Uterus (tissue), 4 donors: ENCODE measurements around the gene SH3RF3. TPM values are rescaled to one million over a fixed set of nuclear protein-coding genes. Genes with fewer than 3 reads are reported as not detected.

Source experiments
- DNase-seq, 2 donors: peaks; one replicate each; pipeline ENCODE4 v3.0.0-alpha.2; 2019 to 2020
- H3K27ac ChIP-seq, 2 donors: fragments of 200-600 bp; sonication (generic); 1 replicate in 1 of 2; 2 replicates in 1 of 2; pipeline ENCODE4 v1.5.1; 2016 to 2018
- H3K27me3 ChIP-seq, 2 donors: fragments of 200-600 bp; sonication (generic); one replicate each; pipeline ENCODE4 v1.5.1; 2018 to 2019; ENCODE audit warnings: control low read depth in 1 of 2
- H3K36me3 ChIP-seq, 2 donors: fragments of 200-600 bp; sonication (generic); one replicate each; pipeline ENCODE4 v1.5.1; 2019; ENCODE audit warnings: control low read depth in 1 of 2
- H3K4me1 ChIP-seq, 2 donors: fragments of 200-600 bp; sonication (generic); one replicate each; pipeline ENCODE4 v1.5.1; 2018 to 2019; ENCODE audit warnings: control low read depth in 1 of 2
- H3K4me3 ChIP-seq, 2 donors: fragments of 200-600 bp; sonication (generic); 1 replicate in 1 of 2; 2 replicates in 1 of 2; pipeline ENCODE4 v1.5.1; 2018 to 2019; ENCODE audit warnings: mild to moderate bottlenecking in 1 of 2
- H3K9me3 ChIP-seq, 2 donors: fragments of 200-600 bp; sonication (generic); one replicate each; pipeline ENCODE4 v1.5.1; 2019; ENCODE audit warnings: control low read depth in 1 of 2
- POLR2A ChIP-seq, 2 donors: fragments of 450-650 bp; IDR thresholded peaks; one replicate each; pipeline ENCODE4 v1.6.1; 2016; ENCODE audit warnings: antibody characterized with exemption in 2 of 2, mild to moderate bottlenecking in 1 of 2, moderate library complexity in 1 of 2
- intact Hi-C: fragments of 100-400 bp; cut with DNase I; formaldehyde crosslinking; loops from one replicate; pipeline ENCODE4 v1.15.1; 2023; ENCODE audit warnings: low total_unique reads
- total RNA-seq, 4 donors: library from RNA; depleted of rRNA in 3 of 4; stranded (reverse); fragments of >200 nt in 3 of 4; gene quantifications; one replicate each; pipeline versions ENCODE4 v1.1.0 to v1.2.4, GENCODE V29; 2014 to 2023
- TF ChIP-seq, protein P1 (sequence below), 4 experiments: fragments of 200-600 bp in 2 of 4; fragments of 450-650 bp in 2 of 4; sonication (generic) in 2 of 4; IDR thresholded peaks; one replicate each; pipeline ENCODE4 v1.5.1; 2016 to 2019; ENCODE audit warnings: antibody characterized with exemption in 4 of 4, mild to moderate bottlenecking in 2 of 4, moderate library complexity in 1 of 4
- donor health status: DM: yes; HTN: yes; CAD: no.

The SH3RF3 gene
- total RNA-seq, 4 donors from 2014 or later: 5.1 to 10.2 (median 8.7) TPM; not detected in 1

DNA sequence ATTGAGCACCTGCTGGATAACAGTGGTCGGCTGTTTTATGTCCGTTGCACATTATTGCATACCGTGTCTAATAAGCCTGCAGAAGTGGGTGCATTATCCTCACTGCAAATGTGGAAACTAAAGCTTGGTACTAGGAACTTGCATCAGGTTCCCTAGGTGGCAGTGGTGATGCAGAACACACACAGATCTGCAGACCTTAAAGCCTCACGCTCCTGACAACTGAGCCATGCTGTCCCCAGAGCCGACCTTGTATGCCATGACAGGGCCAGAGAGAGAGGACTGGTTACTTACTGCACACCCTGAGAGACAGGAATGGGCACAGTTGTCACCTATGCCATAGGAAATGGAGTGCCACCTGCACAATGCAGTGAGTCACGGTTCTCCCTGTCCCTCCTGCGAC lies 151.8 kb downstream of the SH3RF3 start:
- no peak for TF ChIP-seq POLR2A (IDR thresholded peaks at IDR 0.05)
- TF ChIP-seq, protein P1, sequence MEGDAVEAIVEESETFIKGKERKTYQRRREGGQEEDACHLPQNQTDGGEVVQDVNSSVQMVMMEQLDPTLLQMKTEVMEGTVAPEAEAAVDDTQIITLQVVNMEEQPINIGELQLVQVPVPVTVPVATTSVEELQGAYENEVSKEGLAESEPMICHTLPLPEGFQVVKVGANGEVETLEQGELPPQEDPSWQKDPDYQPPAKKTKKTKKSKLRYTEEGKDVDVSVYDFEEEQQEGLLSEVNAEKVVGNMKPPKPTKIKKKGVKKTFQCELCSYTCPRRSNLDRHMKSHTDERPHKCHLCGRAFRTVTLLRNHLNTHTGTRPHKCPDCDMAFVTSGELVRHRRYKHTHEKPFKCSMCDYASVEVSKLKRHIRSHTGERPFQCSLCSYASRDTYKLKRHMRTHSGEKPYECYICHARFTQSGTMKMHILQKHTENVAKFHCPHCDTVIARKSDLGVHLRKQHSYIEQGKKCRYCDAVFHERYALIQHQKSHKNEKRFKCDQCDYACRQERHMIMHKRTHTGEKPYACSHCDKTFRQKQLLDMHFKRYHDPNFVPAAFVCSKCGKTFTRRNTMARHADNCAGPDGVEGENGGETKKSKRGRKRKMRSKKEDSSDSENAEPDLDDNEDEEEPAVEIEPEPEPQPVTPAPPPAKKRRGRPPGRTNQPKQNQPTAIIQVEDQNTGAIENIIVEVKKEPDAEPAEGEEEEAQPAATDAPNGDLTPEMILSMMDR (IDR thresholded peaks at IDR 0.05): no peak
- intact Hi-C loops: no loop called here
- DNase-seq: no peak

DNA sequence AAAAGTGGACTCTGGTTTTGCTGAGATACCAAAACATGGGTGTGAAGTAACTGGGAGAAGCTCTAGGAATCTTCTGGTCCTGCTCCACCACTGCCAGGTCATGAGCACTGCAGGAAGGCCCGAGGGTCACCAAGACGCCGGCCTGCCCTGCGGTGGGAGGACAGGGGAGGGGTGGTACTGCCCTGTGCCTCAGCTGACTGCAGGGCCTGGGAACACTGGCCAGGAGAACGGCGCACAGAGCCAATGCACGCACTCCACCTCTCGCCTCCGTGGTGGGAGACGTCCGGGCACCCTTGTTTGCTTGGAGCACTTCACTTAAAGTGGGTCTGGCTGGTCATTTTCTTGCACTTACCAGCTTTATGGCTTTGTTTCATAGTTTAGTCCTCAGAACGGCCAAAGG lies 153.4 kb downstream of the SH3RF3 start:
- intact Hi-C loops: no loop called here
- Histone ChIP-seq H3K27me3 (no peaks in the 10 kb centered on the region), H3K4me3 (no peak overlapping the region), H3K36me3 (no peaks in the 10 kb centered on the region), H3K9me3 (no peaks in the 10 kb centered on the region), H3K27ac (no peak overlapping the region), H3K4me1 (no peaks in the 10 kb centered on the region)
- no peak for DNase-seq
- TF ChIP-seq, protein P1 (IDR thresholded peaks at IDR 0.05): no peak
- TF ChIP-seq POLR2A (IDR thresholded peaks at IDR 0.05): no peak

More for the DNA sequence above, 151.8 kb downstream of the SH3RF3 start:
- Histone ChIP-seq H3K9me3 (no peaks in the 10 kb centered on the region), H3K27me3 (no peaks in the 10 kb centered on the region), H3K27ac (no peak overlapping the region), H3K4me1 (no peaks in the 10 kb centered on the region), H3K36me3 (no peaks in the 10 kb centered on the region), H3K4me3 (no peak overlapping the region)

- DNase-seq: no peak
- Histone ChIP-seq H3K4me1 (no peaks in the 10 kb centered on the region), H3K9me3 (no peaks in the 10 kb centered on the region), H3K36me3 (no peaks in the 10 kb centered on the region), H3K27ac (no peak overlapping the region), H3K27me3 (no peaks in the 10 kb centered on the region), H3K4me3 (no peak overlapping the region)
- intact Hi-C loops: no loop called here
- TF ChIP-seq POLR2A (IDR thresholded peaks at IDR 0.05): no peak
- TF ChIP-seq, protein P1 (IDR thresholded peaks at IDR 0.05): no peak
Observed at GRCh38 chr2:109282865-109283264, 153.9 kb downstream of the SH3RF3 start.

GRCh38 chr2:109284826-109285225 lies 155.8 kb downstream of the SH3RF3 start:
- Histone ChIP-seq H3K36me3 (no peaks in the 10 kb centered on the region), H3K9me3 (no peaks in the 10 kb centered on the region), H3K27ac (no peak overlapping the region), H3K27me3 (no peaks in the 10 kb centered on the region), H3K4me1 (no peaks in the 10 kb centered on the region), H3K4me3 (no peak overlapping the region)
- intact Hi-C loops: no loop called here
- DNase-seq: peak; percentile 28 to 39
- TF ChIP-seq, protein P1 (IDR thresholded peaks at IDR 0.05): no peak
- no peak for TF ChIP-seq POLR2A (IDR thresholded peaks at IDR 0.05)

DNA sequence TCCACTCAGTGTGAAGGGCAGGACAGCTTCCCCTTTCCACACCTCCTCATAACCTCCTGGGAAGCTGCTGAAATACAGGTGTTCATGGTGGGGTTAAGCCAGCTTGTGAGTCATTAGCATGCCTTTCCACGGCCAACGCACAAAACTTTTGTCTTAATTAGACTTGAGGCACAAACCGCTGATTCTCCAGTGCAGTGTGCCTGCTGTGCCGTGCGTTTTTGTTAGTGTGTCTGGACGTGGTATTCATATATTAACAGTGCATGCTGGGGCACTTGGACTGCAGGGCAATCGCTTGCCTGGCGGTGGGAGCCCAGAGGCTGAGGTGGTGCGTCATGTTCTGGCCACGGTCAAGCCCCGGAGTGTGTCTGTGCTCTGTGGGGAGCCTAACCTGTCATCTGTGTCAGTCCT lies 156.2 kb downstream of the SH3RF3 start:
- H3K9me3 ChIP-seq: no peaks in the 10 kb centered on the region
- H3K4me1 ChIP-seq: no peaks in the 10 kb centered on the region
- TF ChIP-seq, protein P1 (IDR thresholded peaks at IDR 0.05): no peak
- no peak for TF ChIP-seq POLR2A (IDR thresholded peaks at IDR 0.05)
- H3K4me3 ChIP-seq: no peak overlapping the region
- H3K27ac ChIP-seq: no peak overlapping the region
- DNase-seq: no peak
- no peaks in the 10 kb centered on the region for H3K36me3 ChIP-seq
- intact Hi-C loops: no loop called here
- no peaks in the 10 kb centered on the region for H3K27me3 ChIP-seq
